ENCODE data around the gene MCTP1.

The MCTP1 gene

DNA sequence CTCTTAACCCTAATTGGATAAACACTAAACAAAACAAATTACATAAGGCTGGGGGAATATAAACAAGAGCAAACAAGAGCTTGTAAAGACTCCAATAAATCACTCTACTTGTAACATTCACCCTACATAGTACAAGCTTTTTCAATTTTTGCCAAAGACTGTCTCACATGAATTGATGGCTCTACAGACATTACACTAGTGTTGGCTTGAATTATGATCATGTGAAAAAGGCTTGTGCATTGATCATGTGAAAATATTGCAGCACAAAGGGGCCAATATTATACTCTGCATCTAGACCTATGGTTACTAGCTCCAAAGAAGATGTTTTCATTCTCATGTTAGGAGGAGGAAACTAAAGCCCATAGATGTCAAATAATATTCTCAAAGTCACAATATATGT lies 212.6 kb downstream of the MCTP1 start:
- no peak for DNase-seq (ENCODE audit: low spot score)

DNA sequence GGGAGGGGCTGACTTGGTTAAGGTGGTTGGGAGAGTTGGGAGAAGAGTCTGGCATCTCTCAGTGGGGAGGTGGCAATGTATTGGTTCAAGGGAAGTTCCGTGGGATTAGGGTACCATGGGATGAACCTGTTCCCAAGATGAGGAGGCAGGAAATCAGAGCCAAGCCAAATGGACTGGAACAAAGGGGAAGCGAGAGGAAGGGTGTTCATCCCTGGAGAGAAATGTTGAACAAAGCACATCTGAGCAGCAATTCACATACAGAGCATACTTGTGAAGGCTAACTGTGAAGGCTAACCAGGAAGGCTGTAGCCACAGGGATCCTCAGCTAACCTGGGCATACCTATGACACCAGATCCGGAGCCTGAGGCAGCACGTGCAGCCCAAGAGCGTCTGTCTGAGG lies 214.0 kb downstream of the MCTP1 start:
- DNase-seq (ENCODE audit: low spot score) = no peak

DNA sequence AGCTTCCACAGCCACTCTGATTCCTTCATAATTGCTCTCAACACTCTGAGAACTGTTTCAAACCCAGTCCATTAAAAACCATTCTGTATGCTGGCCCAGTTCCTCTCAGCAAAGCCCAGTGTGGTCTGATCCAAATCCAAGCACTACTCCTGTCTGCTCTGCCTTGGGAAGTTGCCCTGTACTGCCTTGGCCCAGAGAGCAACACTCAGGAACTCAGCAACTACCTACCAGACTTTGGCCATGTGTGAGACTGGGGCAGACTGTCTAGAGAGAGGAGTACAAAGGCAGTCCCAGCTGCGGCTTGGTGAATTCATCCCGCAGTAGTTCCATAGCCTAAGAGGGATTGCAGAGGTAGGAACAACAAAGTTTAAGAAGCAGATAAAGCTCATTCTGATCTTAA lies 214.4 kb downstream of the MCTP1 start:
- no peak for DNase-seq (ENCODE audit: low spot score)

DNA sequence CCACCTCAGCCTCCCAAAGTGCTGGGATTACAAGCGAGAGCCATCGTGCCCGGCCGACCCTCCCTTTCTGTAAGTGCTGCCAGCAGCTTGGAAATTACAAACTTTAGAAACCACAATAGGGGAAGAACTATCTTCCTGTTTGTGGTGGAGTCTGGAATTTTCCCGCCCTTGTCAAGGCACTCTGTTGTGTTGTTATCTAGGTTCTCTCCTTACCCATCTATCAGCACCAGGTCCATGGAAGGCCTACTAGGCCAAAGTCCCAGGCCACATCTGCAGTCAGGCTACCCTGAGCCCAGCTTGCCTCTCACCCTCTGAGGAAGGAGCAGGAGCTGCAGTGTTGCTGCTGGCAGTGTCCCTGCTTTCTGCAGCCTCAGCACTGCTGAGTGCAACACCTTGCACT lies 214.9 kb downstream of the MCTP1 start:
- no peak for DNase-seq (ENCODE audit: low spot score)

DNA sequence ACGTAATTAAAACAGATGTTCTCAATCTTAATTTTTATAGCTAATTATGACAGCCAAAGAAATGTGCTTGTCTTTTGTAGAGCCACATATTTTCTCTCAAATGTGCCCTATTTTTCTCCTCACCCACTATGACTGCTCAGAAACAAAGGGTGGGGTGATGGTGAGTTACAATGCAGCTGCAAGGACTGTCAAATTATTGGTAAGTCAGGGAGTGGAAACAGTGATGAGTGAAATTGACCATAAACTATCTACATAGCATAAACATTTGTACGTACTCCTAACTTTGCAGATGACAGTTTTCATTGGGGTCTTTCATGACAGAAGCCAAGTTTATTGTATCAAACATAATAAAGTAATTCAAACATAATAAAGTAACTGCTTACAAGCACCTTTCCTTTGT lies 215.9 kb downstream of the MCTP1 start:
- no peak for DNase-seq (ENCODE audit: low spot score)

DNA sequence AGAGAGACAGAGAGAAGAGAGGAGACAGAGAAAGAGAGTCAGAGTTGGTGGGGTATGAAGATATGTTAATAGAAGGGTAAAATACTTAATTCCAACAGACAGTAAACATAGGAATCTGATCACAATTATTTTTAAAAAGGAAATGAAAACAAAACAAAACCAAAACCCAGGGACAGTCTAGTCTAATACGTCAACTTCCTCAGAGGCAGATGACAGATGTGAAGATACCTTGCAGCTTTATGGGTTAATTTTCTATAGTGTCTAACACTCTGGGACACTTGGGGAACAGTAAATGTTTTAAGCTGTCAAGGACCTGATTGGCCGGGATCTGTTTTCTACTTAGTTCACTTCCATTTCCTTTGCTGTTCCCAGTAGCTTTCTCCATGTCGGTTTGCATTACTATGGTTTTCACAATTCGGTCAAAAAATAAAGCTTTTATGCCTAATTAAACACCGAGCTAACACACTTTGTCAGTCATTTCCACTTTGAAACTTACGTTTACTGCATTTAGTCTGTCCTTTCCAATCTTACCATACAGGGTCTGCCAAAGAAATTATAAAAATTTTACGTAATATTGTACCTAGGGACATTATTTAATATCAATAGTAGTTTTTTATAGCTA lies 216.5 kb downstream of the MCTP1 start:
- DNase-seq (ENCODE audit: low spot score) = no peak

DNA sequence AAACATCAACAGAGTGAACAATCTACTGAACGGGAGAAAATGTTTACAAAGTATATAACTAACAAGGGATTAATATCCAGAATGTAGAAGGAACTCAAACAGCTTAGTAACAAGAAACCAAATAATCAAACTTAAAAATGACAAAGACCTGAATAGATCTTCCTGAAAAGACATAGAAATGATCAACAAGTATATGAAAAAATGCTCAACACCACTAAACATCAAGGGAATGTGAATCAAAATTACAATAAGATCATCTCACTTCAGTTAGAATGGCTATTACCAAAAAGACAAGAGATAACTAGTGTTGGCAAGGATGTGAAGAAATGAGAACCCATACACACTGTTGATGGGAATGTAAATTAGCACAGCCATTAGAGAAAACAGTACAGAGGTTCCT lies 218.8 kb downstream of the MCTP1 start:
- no peak for DNase-seq (ENCODE audit: low spot score)

DNA sequence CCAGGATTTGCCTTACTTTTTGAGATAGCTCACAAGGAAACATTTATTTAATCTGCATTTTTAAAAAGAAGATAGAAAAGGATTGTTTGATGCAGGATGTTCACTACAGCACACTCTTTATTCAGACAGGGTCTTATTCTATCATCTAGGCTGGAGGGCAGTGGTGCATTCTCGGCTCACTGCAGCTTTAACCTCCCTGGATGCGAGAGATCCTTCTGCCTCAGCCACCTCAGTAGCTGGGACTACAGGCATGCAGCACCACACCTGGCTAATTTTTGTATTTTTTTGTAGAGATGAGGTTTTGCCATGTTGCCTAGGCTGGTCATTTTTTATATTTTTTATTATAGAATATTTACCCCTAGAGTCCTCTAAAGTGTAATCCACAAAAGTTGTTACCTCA lies 221.4 kb downstream of the MCTP1 start:
- DNase-seq (ENCODE audit: low spot score) = no peak

DNA sequence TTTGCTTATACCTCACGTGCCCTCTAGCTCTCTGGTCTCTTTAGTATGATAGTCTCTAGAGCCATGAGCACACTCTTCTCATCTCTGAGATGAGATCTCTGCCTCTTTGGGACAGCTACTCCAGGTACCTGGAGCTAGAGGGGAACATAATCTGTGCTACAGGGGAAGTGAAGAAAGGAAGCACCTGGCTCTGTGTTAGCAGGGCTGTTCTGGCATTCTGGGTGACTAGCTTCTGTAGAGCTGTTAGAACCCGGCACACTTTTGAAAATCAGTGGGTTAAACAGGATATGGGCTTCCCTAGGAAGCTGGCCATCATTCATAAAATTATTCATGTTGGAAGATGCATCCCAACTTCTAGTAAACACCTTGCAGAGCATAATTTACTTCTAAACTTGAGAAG lies 224.8 kb downstream of the MCTP1 start:
- no peak for DNase-seq (ENCODE audit: low spot score)

DNA sequence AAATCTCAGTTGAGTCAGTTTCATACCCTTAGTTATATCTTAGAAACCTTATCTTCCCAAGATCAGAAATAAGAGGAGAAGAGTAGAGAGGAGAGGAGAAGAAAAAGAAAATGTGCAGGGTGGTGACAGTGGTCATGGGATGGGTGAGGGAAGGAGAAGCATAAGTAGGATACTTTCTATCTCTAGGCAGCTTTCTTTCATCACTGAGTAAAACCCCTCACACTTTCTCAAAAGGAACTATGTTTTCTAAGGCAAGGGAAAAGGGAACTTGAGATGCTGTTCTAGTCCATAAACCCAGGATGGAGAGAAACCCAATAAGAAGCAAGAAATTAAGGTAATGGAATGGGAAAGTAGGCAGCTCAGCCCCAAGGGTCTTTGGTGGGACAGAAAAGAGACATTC lies 225.3 kb downstream of the MCTP1 start:
- no peak for DNase-seq (ENCODE audit: low spot score)

DNA sequence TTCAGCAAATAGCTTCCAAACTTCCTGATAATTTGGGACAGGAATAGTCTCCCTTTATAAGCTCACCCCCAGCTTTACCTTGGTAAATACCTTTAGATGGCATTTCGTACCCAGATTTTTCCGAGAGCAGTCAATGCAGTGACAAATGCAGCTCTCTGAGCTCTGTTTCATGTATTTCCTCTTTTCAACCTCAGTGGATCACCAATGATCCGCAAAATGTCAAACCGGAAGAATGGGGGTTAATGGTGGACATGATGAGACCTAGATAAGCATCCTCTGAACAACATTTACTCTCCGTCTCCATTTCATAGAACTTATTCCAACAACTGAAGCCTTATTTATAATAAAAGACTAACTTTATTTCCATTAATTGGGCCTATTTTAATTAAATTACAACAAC lies 227.3 kb downstream of the MCTP1 start:
- no peak for DNase-seq (ENCODE audit: low spot score)

DNA sequence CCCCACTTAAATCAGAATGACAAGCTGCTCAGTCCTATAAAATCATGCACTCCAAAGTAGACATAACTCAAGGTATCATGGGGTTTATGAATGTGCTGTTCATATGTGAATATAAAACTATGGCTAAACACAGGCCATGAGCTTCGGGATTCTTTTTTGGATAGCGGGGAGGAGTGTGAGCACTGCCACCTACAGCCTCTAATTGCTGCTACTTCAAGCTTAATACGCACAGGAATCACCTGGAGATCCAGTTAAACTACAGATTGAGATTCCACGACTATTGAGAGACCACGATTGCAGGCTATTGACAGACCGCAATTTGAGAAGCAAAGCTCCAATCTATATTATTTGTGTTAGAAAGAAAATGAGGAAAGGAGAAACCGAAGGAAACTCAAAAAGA lies 231.6 kb downstream of the MCTP1 start:
- DNase-seq (ENCODE audit: low spot score) = no peak

DNA sequence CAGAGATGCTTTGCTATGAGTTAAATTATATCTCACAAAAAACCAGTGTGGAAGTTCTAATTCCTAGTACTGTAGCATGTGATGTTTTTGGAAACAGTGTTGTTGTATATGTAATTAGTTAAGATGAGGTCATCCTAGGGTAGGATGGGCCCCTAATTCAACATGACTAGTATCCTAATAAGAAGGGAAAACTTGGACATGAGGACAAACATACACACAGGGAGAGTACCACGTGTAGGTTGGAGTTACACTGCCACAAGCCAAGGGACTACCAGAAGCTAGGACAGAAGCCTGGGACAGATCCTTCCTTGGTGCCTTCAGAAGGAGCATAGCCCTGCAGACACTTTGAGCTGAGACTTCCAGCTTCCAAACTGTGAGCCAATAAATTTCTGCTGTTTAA lies 234.2 kb downstream of the MCTP1 start:
- DNase-seq (ENCODE audit: low spot score) = no peak

DNA sequence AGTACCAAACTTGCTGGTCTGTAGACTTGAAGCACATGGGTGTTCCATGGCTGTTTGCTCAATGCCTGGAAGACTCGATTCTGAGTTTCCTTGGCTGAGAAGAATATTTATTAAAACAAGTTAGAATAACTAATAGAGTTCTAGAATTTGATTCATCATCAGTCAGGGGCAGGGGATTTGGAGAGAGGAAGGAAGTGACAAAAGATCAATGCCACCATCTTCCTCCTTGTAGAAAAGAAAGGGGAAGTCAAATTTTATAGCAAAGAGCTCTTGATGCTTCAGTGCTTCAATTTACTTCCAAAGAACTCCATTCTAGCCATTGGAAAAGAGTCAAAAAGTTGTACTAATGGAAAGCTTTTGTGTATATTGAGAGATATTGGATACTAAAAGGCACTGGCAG lies 236.3 kb downstream of the MCTP1 start:
- no peak for DNase-seq (ENCODE audit: low spot score)

DNA sequence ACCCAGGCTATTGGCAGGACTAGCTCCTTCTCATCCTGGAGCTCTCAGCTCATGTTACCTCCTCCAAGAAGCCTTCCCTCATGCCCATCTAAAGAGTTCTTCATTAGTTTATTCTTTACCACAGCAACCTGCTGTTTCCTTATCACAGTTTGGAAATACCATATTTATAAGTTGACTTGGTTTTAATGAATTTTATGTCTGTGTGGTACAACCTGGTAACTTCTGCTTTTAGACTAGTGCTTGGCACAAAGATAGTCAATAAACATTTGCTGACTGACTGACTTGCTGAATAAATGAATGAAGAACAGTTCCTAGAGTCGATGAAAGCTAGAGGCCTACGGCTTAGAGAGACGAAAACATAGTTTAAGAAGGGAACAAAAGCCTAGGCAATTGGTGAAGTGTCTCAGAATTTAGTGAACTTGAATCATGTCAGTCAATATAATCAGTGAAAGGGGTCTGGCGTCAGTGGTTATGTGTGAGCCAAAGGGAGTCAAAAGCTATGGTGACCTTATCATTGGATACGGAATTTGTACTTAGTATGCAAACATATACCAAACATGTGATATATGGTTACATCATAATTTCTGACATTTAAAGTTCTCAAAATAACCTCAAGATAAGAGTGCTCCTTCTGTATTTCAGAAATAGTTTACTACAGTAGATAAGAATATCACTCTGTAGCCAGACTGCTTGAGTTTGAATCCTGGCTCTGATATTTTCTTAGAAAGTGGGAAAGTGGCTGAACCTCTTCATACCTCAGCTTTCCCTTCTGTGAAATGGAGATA lies 239.5 kb downstream of the MCTP1 start:
- DNase-seq (ENCODE audit: low spot score) = no peak

DNA sequence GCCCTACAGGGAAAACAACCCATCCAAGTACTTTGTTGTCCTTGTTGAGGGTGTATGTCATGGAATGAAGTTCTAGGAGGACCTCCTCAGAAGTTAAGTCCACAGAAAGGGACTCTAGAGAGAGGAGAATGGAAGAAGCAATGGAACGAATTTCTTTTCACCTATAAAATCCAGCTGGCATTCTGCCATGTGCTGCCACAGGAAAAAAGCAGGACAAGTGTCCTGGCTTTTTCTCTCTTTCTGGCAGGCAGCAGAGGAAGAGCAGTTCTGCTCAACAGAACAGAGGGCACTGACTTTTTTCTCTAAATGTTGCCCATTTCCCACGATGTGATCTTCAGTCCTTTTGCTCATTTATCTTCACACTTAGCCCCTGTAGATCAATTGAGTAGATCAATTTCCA lies 240.8 kb downstream of the MCTP1 start:
- DNase-seq (ENCODE audit: low spot score) = no peak

DNA sequence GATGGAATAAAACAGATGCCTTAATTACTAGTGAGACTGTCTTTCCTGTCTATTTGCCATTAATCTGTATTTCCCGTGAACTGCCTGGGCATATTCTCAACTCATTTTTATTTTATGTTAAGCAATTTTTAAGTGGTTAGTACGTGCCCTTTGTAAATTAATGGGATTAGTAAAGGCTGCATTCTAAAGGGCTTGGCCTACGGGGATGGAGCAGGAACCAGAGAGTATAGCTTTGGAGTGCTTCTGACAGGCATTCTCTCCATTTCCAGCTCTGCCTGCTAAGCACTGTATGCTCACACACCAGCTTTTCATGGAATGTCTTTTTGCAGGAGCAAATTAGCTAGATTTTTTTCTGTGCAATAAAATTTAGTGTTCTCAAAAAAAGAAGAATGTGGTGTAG lies 241.2 kb downstream of the MCTP1 start:
- no peak for DNase-seq (ENCODE audit: low spot score)

DNA sequence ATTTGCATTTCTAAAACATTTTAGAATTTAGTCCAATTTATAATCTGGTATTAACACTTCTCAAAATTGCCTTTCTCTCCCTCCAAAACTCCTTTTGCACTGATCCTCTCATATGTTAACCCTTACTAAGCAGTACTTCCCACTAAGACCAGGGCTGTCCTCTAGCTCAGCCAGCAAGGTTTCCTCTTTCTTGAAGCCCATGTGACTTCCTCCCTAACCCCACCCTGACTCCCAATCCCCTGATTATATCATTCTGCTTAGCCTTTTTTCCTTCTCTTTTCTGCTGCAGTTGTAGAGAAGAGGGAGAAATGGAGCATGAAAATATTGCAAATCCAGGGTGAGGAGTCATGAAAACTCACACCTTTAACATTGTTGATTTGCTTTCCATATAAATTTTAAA lies 241.7 kb downstream of the MCTP1 start:
- DNase-seq (ENCODE audit: low spot score) = no peak

DNA sequence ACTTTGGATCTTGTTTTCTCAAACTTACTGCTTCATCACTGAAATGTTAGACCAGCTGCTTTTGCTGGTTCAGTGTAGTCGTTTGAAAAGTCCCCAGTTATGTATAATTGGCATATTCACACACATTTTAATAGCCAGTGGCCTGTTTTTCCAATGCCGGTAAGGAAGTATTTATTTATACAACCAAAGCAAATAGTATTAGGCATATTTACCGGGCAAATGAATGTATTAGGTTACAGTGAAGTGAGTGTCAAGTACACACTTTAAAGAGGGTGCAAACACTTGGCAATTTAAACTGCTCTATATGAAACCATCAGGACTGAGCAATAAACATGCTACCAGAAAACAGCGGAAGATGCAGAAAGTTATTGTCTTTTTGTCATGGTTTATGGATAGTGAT lies 242.9 kb downstream of the MCTP1 start:
- no peak for DNase-seq (ENCODE audit: low spot score)

DNA sequence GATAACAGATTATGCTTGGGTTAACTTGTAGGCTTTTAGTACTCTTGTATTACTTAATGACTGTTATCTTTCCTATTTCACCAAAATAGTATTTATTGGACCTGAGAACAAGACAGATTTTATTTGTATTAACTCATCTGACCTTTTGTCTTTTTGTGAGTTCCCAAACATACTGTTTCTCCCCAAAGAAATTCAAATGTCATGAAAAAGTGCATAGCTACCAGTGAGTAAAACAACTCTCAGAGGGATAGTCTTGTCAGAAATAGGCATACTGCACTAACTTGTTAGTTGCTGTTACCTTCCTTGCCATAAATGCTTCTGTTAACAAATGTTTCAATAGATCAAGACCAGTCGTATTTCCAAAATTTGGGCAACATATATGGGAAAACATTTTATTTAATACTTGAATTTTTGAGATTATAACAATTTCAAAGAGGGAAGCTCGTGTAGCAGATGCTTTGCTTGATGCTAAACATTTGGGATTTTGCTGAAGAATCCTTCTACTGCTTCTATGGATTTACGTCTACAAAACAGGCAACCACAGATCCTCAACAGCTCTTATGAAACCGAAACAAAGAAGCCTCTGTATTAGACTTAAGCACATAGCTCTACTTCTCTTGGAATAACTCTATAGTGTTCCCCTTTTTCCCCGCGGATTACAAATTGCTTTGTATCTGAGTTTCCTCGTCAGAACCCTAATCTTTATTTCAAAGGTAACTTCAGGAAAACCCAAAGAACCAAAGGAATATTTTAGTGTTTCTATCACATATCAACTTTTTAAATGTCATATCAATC lies 248.8 kb downstream of the MCTP1 start:
- no peak for DNase-seq (ENCODE audit: low spot score)

DNA sequence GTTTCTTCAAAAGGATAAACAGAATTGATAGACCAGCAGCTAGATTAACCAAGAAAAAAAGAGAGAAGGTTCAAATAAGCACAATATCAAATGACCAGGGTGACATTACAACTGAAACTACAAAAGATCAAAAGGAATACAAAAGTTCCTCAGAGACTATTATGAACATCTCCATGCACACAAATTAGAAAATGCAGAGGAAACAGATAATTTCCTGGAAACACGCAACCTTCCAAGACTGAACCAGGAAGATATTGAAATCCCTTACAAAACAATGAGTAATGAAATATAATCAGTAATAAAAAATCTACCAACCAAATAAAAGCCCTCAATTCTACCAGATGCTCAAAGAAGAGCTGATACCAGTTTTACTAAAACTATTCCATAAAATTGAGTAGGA lies 252.1 kb downstream of the MCTP1 start:
- DNase-seq (ENCODE audit: low spot score) = no peak

DNA sequence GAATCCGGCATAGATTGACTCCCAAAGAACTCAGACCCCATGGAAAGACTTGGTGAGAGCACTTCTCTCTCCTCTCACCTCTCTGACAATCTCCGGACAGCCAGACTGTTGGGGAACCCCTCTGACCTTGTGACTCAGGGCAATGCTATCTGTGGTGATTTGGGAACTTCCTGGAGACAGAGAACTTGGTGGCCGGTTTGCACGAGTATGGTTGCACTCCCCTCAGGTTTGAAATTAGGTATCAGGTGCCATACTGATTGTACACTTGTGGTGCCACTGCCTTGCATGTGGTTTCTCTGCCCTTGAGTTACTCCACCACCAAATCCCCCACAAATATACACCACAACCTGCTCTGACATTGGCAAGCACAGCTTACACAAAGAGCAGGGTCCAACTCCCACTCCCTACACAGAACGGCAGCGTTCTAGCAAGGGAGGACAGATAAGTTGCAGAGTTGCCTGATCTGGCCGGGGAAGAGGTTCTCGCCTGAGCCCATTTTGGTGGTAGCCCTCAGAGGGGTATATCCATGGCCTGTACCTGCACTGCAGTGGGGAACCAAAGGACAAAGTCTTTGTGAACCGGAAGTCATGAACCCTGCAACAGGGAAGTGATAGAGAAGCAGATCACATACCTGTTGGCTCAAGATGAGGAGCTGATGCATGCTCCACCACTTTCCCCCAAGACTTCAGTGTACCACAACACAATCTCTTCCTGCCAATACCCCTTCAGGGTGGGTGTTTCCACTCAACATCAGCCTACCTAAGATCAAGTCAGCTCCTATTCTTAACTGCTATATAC lies 255.1 kb downstream of the MCTP1 start:
- DNase-seq (ENCODE audit: low spot score) = no peak

DNA sequence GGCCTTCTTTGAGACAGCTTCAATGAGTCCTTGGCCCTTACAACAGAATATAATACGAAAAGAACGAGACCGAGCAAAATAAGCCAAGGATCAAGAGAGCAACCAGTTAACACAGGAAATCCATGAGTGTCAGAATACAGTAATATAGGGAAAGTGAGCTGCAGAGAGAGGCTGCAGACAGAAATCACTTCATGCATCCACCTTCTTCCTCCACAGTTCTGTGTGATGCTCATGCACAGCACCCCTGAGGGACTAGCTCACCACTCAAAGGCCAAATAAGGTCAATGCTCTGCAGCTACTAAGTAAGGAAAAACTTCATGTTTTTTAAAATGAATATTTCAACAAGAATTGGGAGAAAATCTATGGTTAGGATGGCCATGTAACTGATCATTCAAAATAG lies 257.1 kb downstream of the MCTP1 start:
- no peak for DNase-seq (ENCODE audit: low spot score)

Data from hematopoietic multipotent progenitor cell treated with erythropoietin and hydrocortisone succinate and interleukin-3 and kit ligand, for 17 days (in vitro differentiated cells).